ENCODE measurements around the gene DNAH6.

The DNAH6 gene

DNA sequence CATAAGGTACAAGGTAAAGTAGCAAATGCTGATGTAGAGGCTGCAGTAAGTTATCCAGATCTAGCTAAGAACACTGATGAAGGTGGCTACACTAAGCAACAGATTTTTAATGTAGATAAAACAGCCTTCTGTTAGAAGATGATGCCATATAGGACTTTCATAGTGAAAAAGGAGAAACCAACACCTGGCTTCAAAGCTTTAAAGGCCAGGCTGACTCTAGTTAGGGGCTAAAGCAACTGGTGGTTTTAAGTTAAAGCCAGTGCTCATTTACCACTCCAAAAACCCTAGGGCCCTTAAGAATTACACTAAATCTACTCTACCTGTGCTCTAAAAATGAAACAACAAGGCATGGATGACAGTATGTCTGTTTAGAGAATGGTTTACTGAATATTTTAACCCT lies 131.0 kb downstream of the DNAH6 start:
- no peaks in the 10 kb centered on the region for H3K4me1 ChIP-seq (ENCODE audit: control insufficient read depth in 2 of 2, insufficient read depth in 1 of 2, low read depth in 1 of 2, low read length in 2 of 2)
- no peaks in the 10 kb centered on the region for H3K36me3 ChIP-seq (replicated peaks in 1 of 2; ENCODE audit: control insufficient read depth in 2 of 2, insufficient read depth in 2 of 2, low read length in 2 of 2)
- H2BK15ac ChIP-seq (ENCODE audit: low read length), result no peak overlapping the region
- H4K91ac ChIP-seq (ENCODE audit: low read depth, low read length, poor library complexity), result no peak overlapping the region
- H2AFZ ChIP-seq (ENCODE audit: low read length), result no peak overlapping the region
- no peak overlapping the region for H3K23ac ChIP-seq (ENCODE audit: low read depth, low read length, poor library complexity)
- H4K8ac ChIP-seq (ENCODE audit: low read depth, low read length), result no peak overlapping the region
- H2AK5ac ChIP-seq (ENCODE audit: low read depth, low read length), result no peak overlapping the region
- no peak overlapping the region for H3K27ac ChIP-seq (replicated peaks; ENCODE audit: low read length)
- no peaks in the 10 kb centered on the region for H3K79me1 ChIP-seq (ENCODE audit: low read depth, low read length)
- no peak overlapping the region for H2BK120ac ChIP-seq (ENCODE audit: low read depth, low read length)
- H3K14ac ChIP-seq (ENCODE audit: low read length), result no peak overlapping the region
- no peak overlapping the region for H3K18ac ChIP-seq (ENCODE audit: low read length)
- H3K4ac ChIP-seq (ENCODE audit: low read length), result no peak overlapping the region
- no peaks in the 10 kb centered on the region for H3K27me3 ChIP-seq (ENCODE audit: control insufficient read depth in 3 of 3, insufficient read depth in 3 of 3, low read depth in 1 of 3, low read length in 3 of 3)
- no peak overlapping the region for H2BK5ac ChIP-seq (ENCODE audit: low read length)
- peaks cover 0 to 2% of the 10 kb centered on the region in 2 donors for H3K9me3 ChIP-seq (replicated peaks in 1 of 2; ENCODE audit: control insufficient read depth in 2 of 2, insufficient read depth in 1 of 2, low read depth in 1 of 2, low read length in 2 of 2)
- H2BK12ac ChIP-seq (ENCODE audit: low read length), result no peak overlapping the region
- no peak overlapping the region for H3K4me3 ChIP-seq (ENCODE audit: low read length in 2 of 2)
- DNase-seq (ENCODE audit: low spot score), result no peak
- no peak overlapping the region for H3K4me2 ChIP-seq (ENCODE audit: insufficient read depth, low read length, poor library complexity, severe bottlenecking)
- no peak overlapping the region for H3K9ac ChIP-seq (ENCODE audit: low read depth, low read length, poor library complexity)

DNA sequence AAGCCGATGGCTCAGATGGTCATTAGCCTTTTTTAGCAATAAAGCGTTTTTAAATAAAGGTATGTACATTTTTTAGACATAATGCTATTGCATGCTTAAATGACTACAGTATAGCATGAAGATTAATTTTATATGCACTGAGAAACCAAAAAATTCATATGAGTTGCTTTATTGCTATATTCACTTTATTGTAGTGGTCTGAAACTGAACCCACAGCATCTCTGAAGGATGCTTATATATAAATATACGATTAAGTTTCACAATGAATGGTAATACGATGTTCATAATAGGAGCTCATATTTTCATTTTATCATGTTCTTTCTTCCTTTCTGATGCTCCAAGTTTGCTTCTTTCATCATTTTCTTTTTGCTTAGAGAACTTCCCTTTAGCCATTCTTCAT lies 132.8 kb downstream of the DNAH6 start:
- H3K79me1 ChIP-seq (ENCODE audit: low read depth, low read length), result no peaks in the 10 kb centered on the region
- H3K18ac ChIP-seq (ENCODE audit: low read length), result no peak overlapping the region
- H3K4me1 ChIP-seq (ENCODE audit: control insufficient read depth in 2 of 2, insufficient read depth in 1 of 2, low read depth in 1 of 2, low read length in 2 of 2), result no peaks in the 10 kb centered on the region
- H3K27ac ChIP-seq (replicated peaks; ENCODE audit: low read length), result no peak overlapping the region
- no peak overlapping the region for H3K4me3 ChIP-seq (ENCODE audit: low read length in 2 of 2)
- no peak overlapping the region for H2AFZ ChIP-seq (ENCODE audit: low read length)
- no peaks in the 10 kb centered on the region for H3K27me3 ChIP-seq (ENCODE audit: control insufficient read depth in 3 of 3, insufficient read depth in 3 of 3, low read depth in 1 of 3, low read length in 3 of 3)
- no peak overlapping the region for H2BK5ac ChIP-seq (ENCODE audit: low read length)
- no peak overlapping the region for H3K14ac ChIP-seq (ENCODE audit: low read length)
- no peak for DNase-seq (ENCODE audit: low spot score)
- peaks cover 0 to 2% of the 10 kb centered on the region in 2 donors for H3K9me3 ChIP-seq (replicated peaks in 1 of 2; ENCODE audit: control insufficient read depth in 2 of 2, insufficient read depth in 1 of 2, low read depth in 1 of 2, low read length in 2 of 2)
- no peak overlapping the region for H3K4ac ChIP-seq (ENCODE audit: low read length)
- no peak overlapping the region for H4K91ac ChIP-seq (ENCODE audit: low read depth, low read length, poor library complexity)
- no peak overlapping the region for H3K4me2 ChIP-seq (ENCODE audit: insufficient read depth, low read length, poor library complexity, severe bottlenecking)
- no peak overlapping the region for H3K9ac ChIP-seq (ENCODE audit: low read depth, low read length, poor library complexity)
- H2BK15ac ChIP-seq (ENCODE audit: low read length), result no peak overlapping the region
- H2AK5ac ChIP-seq (ENCODE audit: low read depth, low read length), result no peak overlapping the region
- WGBS, 2 donors (ENCODE audit: extremely low coverage in 2 of 2, insufficient read length in 2 of 2, insufficient replicate concordance in 1 of 2), result no CpG with 5 or more reads among the region's 4 CpGs
- no peaks in the 10 kb centered on the region for H3K36me3 ChIP-seq (replicated peaks in 1 of 2; ENCODE audit: control insufficient read depth in 2 of 2, insufficient read depth in 2 of 2, low read length in 2 of 2)
- H2BK120ac ChIP-seq (ENCODE audit: low read depth, low read length), result no peak overlapping the region
- no peak overlapping the region for H3K23ac ChIP-seq (ENCODE audit: low read depth, low read length, poor library complexity)
- H2BK12ac ChIP-seq (ENCODE audit: low read length), result no peak overlapping the region
- H4K8ac ChIP-seq (ENCODE audit: low read depth, low read length), result no peak overlapping the region

DNA sequence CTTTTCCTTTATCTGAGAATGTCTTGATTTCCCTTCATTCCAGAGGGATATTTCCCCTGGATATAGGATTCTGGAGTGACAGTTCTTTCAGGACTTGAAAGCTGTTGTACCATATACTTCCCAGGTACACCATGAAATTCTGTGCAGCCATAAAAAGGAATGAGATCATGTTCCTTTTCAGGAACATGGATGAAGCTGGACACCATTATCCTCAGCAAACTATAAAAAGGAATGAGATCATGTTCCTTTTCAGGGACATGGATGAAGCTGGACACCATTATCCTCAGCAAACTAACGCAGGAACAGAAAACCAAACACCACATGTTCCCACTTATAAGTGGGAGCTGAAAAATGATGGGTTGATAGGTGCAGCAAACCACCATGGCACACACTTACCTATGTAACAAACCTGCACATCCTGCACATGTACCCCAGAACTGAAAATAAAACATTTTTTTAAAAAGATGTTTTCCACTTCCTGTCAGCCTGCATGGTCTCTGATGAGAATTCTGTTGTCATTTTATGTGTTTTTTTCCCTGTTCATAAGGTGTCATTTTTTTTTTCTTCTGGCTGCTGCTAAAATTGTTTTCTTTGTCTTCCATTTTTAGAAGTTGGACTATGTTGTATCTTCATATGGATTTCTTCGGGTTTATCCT lies 133.3 kb downstream of the DNAH6 start:
- no peak overlapping the region for H3K23ac ChIP-seq (ENCODE audit: low read depth, low read length, poor library complexity)
- no peak overlapping the region for H4K91ac ChIP-seq (ENCODE audit: low read depth, low read length, poor library complexity)
- no peak overlapping the region for H2BK12ac ChIP-seq (ENCODE audit: low read length)
- no peak overlapping the region for H4K8ac ChIP-seq (ENCODE audit: low read depth, low read length)
- no peaks in the 10 kb centered on the region for H3K36me3 ChIP-seq (replicated peaks in 1 of 2; ENCODE audit: control insufficient read depth in 2 of 2, insufficient read depth in 2 of 2, low read length in 2 of 2)
- H3K79me1 ChIP-seq (ENCODE audit: low read depth, low read length), result no peaks in the 10 kb centered on the region
- DNase-seq (ENCODE audit: low spot score), result no peak
- no peak overlapping the region for H3K14ac ChIP-seq (ENCODE audit: low read length)
- H3K27ac ChIP-seq (replicated peaks; ENCODE audit: low read length), result no peak overlapping the region
- H3K4me1 ChIP-seq (ENCODE audit: control insufficient read depth in 2 of 2, insufficient read depth in 1 of 2, low read depth in 1 of 2, low read length in 2 of 2), result no peaks in the 10 kb centered on the region
- no peak overlapping the region for H3K4me2 ChIP-seq (ENCODE audit: insufficient read depth, low read length, poor library complexity, severe bottlenecking)
- no peak overlapping the region for H2BK5ac ChIP-seq (ENCODE audit: low read length)
- no peak overlapping the region for H3K4ac ChIP-seq (ENCODE audit: low read length)
- H3K4me3 ChIP-seq (ENCODE audit: low read length in 2 of 2), result no peak overlapping the region
- no peak overlapping the region for H2AK5ac ChIP-seq (ENCODE audit: low read depth, low read length)
- WGBS, 2 donors (ENCODE audit: extremely low coverage in 2 of 2, insufficient read length in 2 of 2, insufficient replicate concordance in 1 of 2), result no CpG with 5 or more reads among the region's 2 CpGs
- H2BK15ac ChIP-seq (ENCODE audit: low read length), result no peak overlapping the region
- no peak overlapping the region for H3K9ac ChIP-seq (ENCODE audit: low read depth, low read length, poor library complexity)
- H3K18ac ChIP-seq (ENCODE audit: low read length), result no peak overlapping the region
- no peak overlapping the region for H2AFZ ChIP-seq (ENCODE audit: low read length)
- H2BK120ac ChIP-seq (ENCODE audit: low read depth, low read length), result no peak overlapping the region
- H3K9me3 ChIP-seq (replicated peaks in 1 of 2; ENCODE audit: control insufficient read depth in 2 of 2, insufficient read depth in 1 of 2, low read depth in 1 of 2, low read length in 2 of 2), result no peaks in the 10 kb centered on the region
- H3K27me3 ChIP-seq (ENCODE audit: control insufficient read depth in 3 of 3, insufficient read depth in 3 of 3, low read depth in 1 of 3, low read length in 3 of 3), result no peaks in the 10 kb centered on the region

DNA sequence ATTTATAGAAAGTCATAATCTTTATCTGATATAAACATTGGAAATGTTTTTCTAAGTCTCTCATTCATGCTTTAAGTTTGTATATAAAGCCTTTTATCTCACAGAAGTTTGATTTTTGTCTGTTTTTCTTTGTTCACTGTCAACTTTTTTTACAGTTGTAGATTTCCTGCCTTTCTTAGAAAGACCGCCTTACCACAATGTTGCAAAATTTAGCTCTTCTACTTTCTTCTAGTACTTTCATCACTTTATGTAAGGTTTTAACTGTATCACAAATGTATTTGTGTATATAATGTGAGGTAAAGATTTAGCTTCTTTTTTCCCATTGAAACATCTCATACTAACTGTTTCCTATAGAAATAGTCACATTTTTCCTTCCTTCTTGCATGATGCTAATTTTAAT lies 136.1 kb downstream of the DNAH6 start:
- H2BK12ac ChIP-seq (ENCODE audit: low read length), result no peak overlapping the region
- H2AK5ac ChIP-seq (ENCODE audit: low read depth, low read length), result no peak overlapping the region
- no peak overlapping the region for H2BK120ac ChIP-seq (ENCODE audit: low read depth, low read length)
- H4K8ac ChIP-seq (ENCODE audit: low read depth, low read length), result no peak overlapping the region
- no peak overlapping the region for H4K91ac ChIP-seq (ENCODE audit: low read depth, low read length, poor library complexity)
- no peak overlapping the region for H3K14ac ChIP-seq (ENCODE audit: low read length)
- no peak overlapping the region for H3K4me3 ChIP-seq (ENCODE audit: low read length in 2 of 2)
- H3K79me1 ChIP-seq (ENCODE audit: low read depth, low read length), result no peaks in the 10 kb centered on the region
- H3K4ac ChIP-seq (ENCODE audit: low read length), result no peak overlapping the region
- H3K9ac ChIP-seq (ENCODE audit: low read depth, low read length, poor library complexity), result no peak overlapping the region
- H3K23ac ChIP-seq (ENCODE audit: low read depth, low read length, poor library complexity), result no peak overlapping the region
- no peaks in the 10 kb centered on the region for H3K27me3 ChIP-seq (ENCODE audit: control insufficient read depth in 3 of 3, insufficient read depth in 3 of 3, low read depth in 1 of 3, low read length in 3 of 3)
- no peak overlapping the region for H3K4me2 ChIP-seq (ENCODE audit: insufficient read depth, low read length, poor library complexity, severe bottlenecking)
- no peak overlapping the region for H2AFZ ChIP-seq (ENCODE audit: low read length)
- H2BK5ac ChIP-seq (ENCODE audit: low read length), result no peak overlapping the region
- H2BK15ac ChIP-seq (ENCODE audit: low read length), result no peak overlapping the region
- H3K36me3 ChIP-seq (replicated peaks in 1 of 2; ENCODE audit: control insufficient read depth in 2 of 2, insufficient read depth in 2 of 2, low read length in 2 of 2), result no peaks in the 10 kb centered on the region
- no peaks in the 10 kb centered on the region for H3K9me3 ChIP-seq (replicated peaks in 1 of 2; ENCODE audit: control insufficient read depth in 2 of 2, insufficient read depth in 1 of 2, low read depth in 1 of 2, low read length in 2 of 2)
- H3K4me1 ChIP-seq (ENCODE audit: control insufficient read depth in 2 of 2, insufficient read depth in 1 of 2, low read depth in 1 of 2, low read length in 2 of 2), result no peaks in the 10 kb centered on the region
- no peak overlapping the region for H3K27ac ChIP-seq (replicated peaks; ENCODE audit: low read length)
- H3K18ac ChIP-seq (ENCODE audit: low read length), result no peak overlapping the region
- DNase-seq (ENCODE audit: low spot score), result no peak
- WGBS, 2 donors (ENCODE audit: extremely low coverage in 2 of 2, insufficient read length in 2 of 2, insufficient replicate concordance in 1 of 2), result no CpG with 5 or more reads among the region's 1 CpG

Data from neuronal stem cell (in vitro differentiated cells).